H1 (cell line): ENCODE results near the gene ARID1B. TPM values are rescaled to one million over a fixed set of nuclear protein-coding genes. Genes with fewer than 3 reads are reported as not detected.

Experiments used
- CTCF ChIA-PET: fragments of 300-600 bp; sonication (Branson Sonifier 250); formaldehyde crosslinking; loops from one replicate; lab custom pipeline; 2021; ENCODE audit not compliant: partially characterized antibody; lab: Charles Lee
- POLR2A ChIA-PET: fragments of 300-600 bp; sonication (Branson Sonifier 250); formaldehyde crosslinking; loops from one replicate; lab custom pipeline; 2021; ENCODE audit warnings: inconsistent platforms; ENCODE audit not compliant: partially characterized antibody; lab: Charles Lee
- DNase-seq, 2 experiments: peaks; one replicate each; pipeline versions ENCODE4 v3.0.0 to v3.0.0-alpha.2; 2010 to 2022; ENCODE audit warnings: low spot score in 2 of 2, low read depth in 1 of 2, mixed read lengths in 1 of 2
- FAIRE-seq: peaks from 2 replicates; lab custom pipeline; 2011; peaks lifted over from hg19 to GRCh38; lab: Jason Lieb, UNC
- H2AFZ ChIP-seq: 2 replicates; pipeline ENCODE4 v1.8.1; 2012; ENCODE audit warnings: low read length, inconsistent platforms
- H2AK5ac ChIP-seq: 2 replicates; pipeline ENCODE4 v1.6.1; 2013; ENCODE audit warnings: low read depth, low read length
- H2BK120ac ChIP-seq: replicated peaks from 2 replicates; pipeline ENCODE3; 2013; ENCODE audit warnings: low read depth, low read length, inconsistent platforms
- H2BK12ac ChIP-seq: 2 replicates; pipeline ENCODE4 v1.6.1; 2013; ENCODE audit warnings: low read depth, low read length
- H2BK15ac ChIP-seq: 2 replicates; pipeline ENCODE4 v1.6.1; 2013; ENCODE audit warnings: low read length
- H2BK20ac ChIP-seq: 2 replicates; pipeline ENCODE4 v1.6.1; 2013; ENCODE audit warnings: low read length
- H2BK5ac ChIP-seq: 2 replicates; pipeline ENCODE4 v1.6.1; 2013; ENCODE audit warnings: low read depth, low read length
- H3K14ac ChIP-seq: 2 replicates; pipeline ENCODE4 v1.6.1; 2013; ENCODE audit warnings: inconsistent platforms; ENCODE audit not compliant: insufficient read length
- H3K18ac ChIP-seq: 2 replicates; pipeline ENCODE4 v1.6.1; 2013; ENCODE audit warnings: low read length; ENCODE audit errors: extremely low read depth
- H3K23ac ChIP-seq: 2 replicates; pipeline ENCODE4 v1.6.1; 2013; ENCODE audit warnings: inconsistent platforms; ENCODE audit not compliant: insufficient read length
- H3K23me2 ChIP-seq: 2 replicates; pipeline ENCODE4 v1.6.1; 2013; ENCODE audit warnings: low read depth, low read length
- H3K27ac ChIP-seq: 2 replicates; pipeline ENCODE4 v1.6.1; 2011; ENCODE audit warnings: low read depth, low read length, inconsistent platforms
- H3K27me3 ChIP-seq, 4 experiments: replicated peaks in 1 of 4; 1 replicate in 1 of 4; 2 replicates in 3 of 4; pipeline versions ENCODE4 v1.6.1 to v1.8.1; 2011 to 2013; ENCODE audit warnings: low read length in 3 of 4, mild to moderate bottlenecking in 3 of 4, inconsistent platforms in 2 of 4, mixed read lengths in 2 of 4, moderate library complexity in 1 of 4; ENCODE audit not compliant: control insufficient read depth in 3 of 4, insufficient read depth in 3 of 4; ENCODE audit errors: extremely low read depth in 1 of 4
- H3K36me3 ChIP-seq, 4 experiments: 2 replicates each; pipeline versions ENCODE4 v1.6.1 to v1.8.1; 2011 to 2013; ENCODE audit warnings: mild to moderate bottlenecking in 4 of 4, low read length in 3 of 4, moderate library complexity in 2 of 4, control low read depth in 1 of 4, inconsistent platforms in 1 of 4; ENCODE audit not compliant: insufficient read depth in 4 of 4, control insufficient read depth in 2 of 4
- H3K4ac ChIP-seq: replicated peaks from 2 replicates; pipeline ENCODE3; 2013; ENCODE audit warnings: low read length, low read depth, mixed read lengths, inconsistent platforms; ENCODE audit not compliant: insufficient read length
- H3K4me1 ChIP-seq, 4 experiments: replicated peaks in 1 of 4; 1 replicate in 1 of 4; 2 replicates in 3 of 4; pipeline versions ENCODE4 v1.6.1 to v1.8.1; 2011 to 2013; ENCODE audit warnings: low read length in 3 of 4, inconsistent platforms in 2 of 4, mixed read lengths in 1 of 4; ENCODE audit not compliant: insufficient read depth in 4 of 4, control insufficient read depth in 3 of 4
- H3K4me2 ChIP-seq, 2 experiments: 2 replicates each; pipeline versions ENCODE4 v1.6.1 to v1.8.1; 2011 to 2013; ENCODE audit warnings: low read depth in 2 of 2, low read length in 2 of 2, control low read depth in 1 of 2, inconsistent platforms in 1 of 2, mild to moderate bottlenecking in 1 of 2; ENCODE audit not compliant: insufficient read depth in 1 of 2
- H3K4me3 ChIP-seq, 4 experiments: fragments of 200-600, 300-600 bp in 1 of 4; sonication (generic), shearing (Covaris generic), sonication (Bioruptor Twin) in 1 of 4; 2 replicates each; pipeline versions ENCODE4 v1.5.1 to v1.8.1; 2011 to 2016; ENCODE audit warnings: low read length in 4 of 4, low read depth in 3 of 4, control low read depth in 2 of 4, inconsistent platforms in 2 of 4, mild to moderate bottlenecking in 2 of 4, mixed read lengths in 1 of 4, moderate library complexity in 1 of 4; ENCODE audit not compliant: insufficient read depth in 2 of 4; ENCODE audit errors: extremely low read depth in 1 of 4
- H3K56ac ChIP-seq: replicated peaks from 2 replicates; pipeline ENCODE3; 2013; ENCODE audit warnings: low read depth, mild to moderate bottlenecking, mixed read lengths, low read length, inconsistent platforms; ENCODE audit not compliant: insufficient read length
- H3K79me1 ChIP-seq: 2 replicates; pipeline ENCODE4 v1.6.1; 2013; ENCODE audit warnings: low read depth, low read length, control low read depth
- H3K79me2 ChIP-seq, 2 experiments: 2 replicates each; pipeline versions ENCODE4 v1.6.1 to v1.8.1; 2012 to 2013; ENCODE audit warnings: low read length in 2 of 2, mild to moderate bottlenecking in 2 of 2, inconsistent platforms in 1 of 2; ENCODE audit not compliant: insufficient read depth in 2 of 2, control insufficient read depth in 1 of 2
- H3K9ac ChIP-seq, 4 experiments: replicated peaks in 1 of 4; 1 replicate in 1 of 4; 2 replicates in 3 of 4; pipeline versions ENCODE4 v1.6.1 to v1.8.1; 2011 to 2013; ENCODE audit warnings: low read depth in 3 of 4, low read length in 3 of 4, control low read depth in 2 of 4, mild to moderate bottlenecking in 2 of 4, moderate library complexity in 2 of 4, inconsistent platforms in 1 of 4; ENCODE audit errors: extremely low read depth in 1 of 4
- H3K9me3 ChIP-seq, 2 experiments: 2 replicates each; pipeline versions ENCODE4 v1.6.1 to v1.8.1; 2012 to 2013; ENCODE audit warnings: mild to moderate bottlenecking in 2 of 2, moderate library complexity in 2 of 2, control low read depth in 1 of 2, inconsistent platforms in 1 of 2, low read depth in 1 of 2, low read length in 1 of 2, mixed read lengths in 1 of 2; ENCODE audit not compliant: insufficient read depth in 2 of 2
- H4K20me1 ChIP-seq, 2 experiments: replicated peaks in 1 of 2; 2 replicates each; pipeline versions ENCODE3 to v1.8.1; 2011 to 2013; ENCODE audit warnings: inconsistent platforms in 2 of 2, low read length in 2 of 2, mild to moderate bottlenecking in 1 of 2; ENCODE audit not compliant: insufficient read depth in 2 of 2, control insufficient read depth in 1 of 2
- H4K5ac ChIP-seq: 2 replicates; pipeline ENCODE4 v1.6.1; 2013; ENCODE audit warnings: low read length, low read depth, mixed read lengths, inconsistent platforms; ENCODE audit not compliant: insufficient read length
- H4K8ac ChIP-seq: 2 replicates; pipeline ENCODE4 v1.8.0; 2013; ENCODE audit warnings: mild to moderate bottlenecking, moderate library complexity, low read length, inconsistent platforms; ENCODE audit not compliant: insufficient read depth; ENCODE audit errors: extremely low read depth
- H4K91ac ChIP-seq: replicated peaks from 2 replicates; pipeline ENCODE3; 2013; ENCODE audit warnings: low read length, mixed read lengths, inconsistent platforms; ENCODE audit not compliant: insufficient read length
- CEBPB ChIP-seq: IDR thresholded peaks from 2 replicates; pipeline ENCODE4 v1.6.1; 2012; ENCODE audit warnings: low read depth, low read length
- POLR2AphosphoS5 ChIP-seq: IDR thresholded peaks from 2 replicates; pipeline ENCODE4 v1.6.1; 2011; ENCODE audit warnings: low read depth, low read length
- SIN3A ChIP-seq, 2 experiments: IDR thresholded peaks in 1 of 2; conservative IDR thresholded peaks in 1 of 2; 2 replicates each; pipeline ENCODE4 v1.6.1; 2011 to 2012; ENCODE audit warnings: low read length in 2 of 2, improper control_type of control experiment in 1 of 2, low read depth in 1 of 2, mild to moderate bottlenecking in 1 of 2
- WGBS, 2 experiments: shearing (Covaris generic) in 1 of 2; methylation state at CpG; one replicate each; pipeline versions ENCODE4 v1.1.6 to v1.1.7; 2013 to 2015; ENCODE audit warnings: low lambda C conversion rate in 2 of 2, mixed read lengths in 2 of 2, inconsistent platforms in 1 of 2, low coverage in 1 of 2, missing lambda C conversion rate in 1 of 2; ENCODE audit not compliant: insufficient replicate concordance in 2 of 2, insufficient coverage in 1 of 2, insufficient read length in 1 of 2; ENCODE audit errors: extremely low coverage in 1 of 2, missing lambda C conversion rate in 1 of 2; 5-methylcytosine and 5-hydroxymethylcytosine counted together
- polyA plus RNA-seq, 7 experiments: library from polyadenylated mRNA; depleted of rRNA in 3 of 7; stranded (reverse) in 5 of 7; unstranded in 2 of 7; fragments of >200 nt in 5 of 7; fragments of 200-250 nt in 2 of 7; gene quantifications; 1 replicate in 5 of 7; 2 replicates in 1 of 7; 4 replicates in 1 of 7; pipeline versions ENCODE4 v1.2.1 to v1.2.3, GENCODE V29; 2011 to 2013; ENCODE audit warnings: missing spikeins in 2 of 7, mixed read lengths in 2 of 7
- total RNA-seq: library from RNA; stranded (reverse); fragmentation: NEBNext Ultra II Directional; extraction: Animal tissue kit (Norgen Biotek cat#: 25700); gene quantifications from 2 replicates; pipeline ENCODE4 v1.2.1, GENCODE V29; 2021

The ARID1B gene
- total and polyA plus RNA-seq, 2 of the 8 experiments (the other 6 are each of a cell fraction or from before 2014, with no cell fraction given) = 24.3 to 70.3 TPM

DNA sequence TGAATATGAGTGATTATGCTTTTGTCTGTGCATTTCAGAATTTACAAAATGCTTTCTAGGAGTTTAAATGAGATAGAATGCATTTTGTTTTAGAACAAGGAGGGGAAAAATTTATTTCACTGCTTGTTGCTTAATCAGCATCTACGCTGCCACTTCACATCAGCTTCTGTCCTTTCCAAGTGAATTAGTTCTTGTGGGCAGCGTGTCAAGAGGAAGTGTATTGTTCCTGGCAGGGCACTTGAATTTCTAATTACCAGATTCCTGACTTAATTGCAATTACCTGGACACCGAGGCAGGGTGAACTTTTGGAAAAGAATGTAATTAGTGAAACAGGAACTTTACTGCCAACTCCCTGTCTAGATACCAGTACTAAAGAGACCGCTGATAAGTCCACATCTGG is 282.6 kb downstream of the ARID1B start:
- 72% methylated on average over 4 of the region's 4 CpGs; no CpG with 5 or more reads in 1 of the 2 experiments for WGBS, 2 experiments
- H3K4me2 ChIP-seq = no peak overlapping the region
- peaks cover 0 to 2% of the 10 kb centered on the region in 2 experiments for H4K20me1 ChIP-seq

More for the DNA sequence above, 282.6 kb downstream of the ARID1B start:
- no peak overlapping the region for H4K5ac ChIP-seq
- no peak overlapping the region for H3K23ac ChIP-seq
- H3K56ac ChIP-seq = no peak overlapping the region
- H2BK15ac ChIP-seq = no peak overlapping the region
- peaks cover 2 to 14% (median 9%) of the 10 kb centered on the region in 4 experiments for H3K4me1 ChIP-seq
- H3K4ac ChIP-seq = no peak overlapping the region
- no peak overlapping the region for H3K4me3 ChIP-seq
- H2BK5ac ChIP-seq = no peak overlapping the region
- ChIA-PET CTCF (interaction anchor here (0.9 to 2.1 kb wide), 5 partner anchors 14 to 80 kb away, joined by 3 to 6 read pairs (median 3); no protein-coding TSS in a partner anchor), POLR2A (interaction anchor here (1.1 kb wide), 1 partner anchor 10 kb away, joined by 3 read pairs; no protein-coding TSS in a partner anchor)
- H3K9me3 ChIP-seq = peaks cover 5 to 8% of the 10 kb centered on the region in 2 experiments; a peak in 2 of 4 replicates
- no peak for TF ChIP-seq SIN3A (conservative IDR thresholded peaks at IDR 0.05 in 1 of 2, IDR thresholded peaks at IDR 0.05 in 1 of 2; ENCODE audit: low read depth in 1 of 2, low read length in 2 of 2)
- TF ChIP-seq POLR2AphosphoS5 = no peak
- peak; percentile 9; the same call in 1 of the 2 replicates for TF ChIP-seq CEBPB
- H3K18ac ChIP-seq = no peak overlapping the region
- no peak overlapping the region for H3K9ac ChIP-seq
- H3K79me1 ChIP-seq = no peaks in the 10 kb centered on the region; the same call in 1 of the 2 replicates
- no peak for FAIRE-seq
- DNase-seq = no peak
- no peaks in the 10 kb centered on the region for H3K27me3 ChIP-seq
- no peaks in the 10 kb centered on the region for H3K23me2 ChIP-seq
- no peak overlapping the region for H2BK120ac ChIP-seq
- no peak overlapping the region for H3K14ac ChIP-seq
- H4K8ac ChIP-seq = no peak overlapping the region
- no peak overlapping the region for H2AFZ ChIP-seq
- no peak overlapping the region for H2BK12ac ChIP-seq
- no peak overlapping the region for H2AK5ac ChIP-seq
- H3K36me3 ChIP-seq = no peaks in the 10 kb centered on the region; a peak in 1 of 8 replicates
- H3K79me2 ChIP-seq = peaks cover 3 to 50% of the 10 kb centered on the region in 2 experiments; a peak in 3 of 4 replicates
- H2BK20ac ChIP-seq = no peak overlapping the region
- no peak overlapping the region for H3K27ac ChIP-seq
- no peak overlapping the region for H4K91ac ChIP-seq
